SIG-M5 treated with dmso at 0.1 percent for 504 hours (cell line): Measurements from ENCODE around the gene TMC1.
"Not testable (repeated sequence)": the region's sequence is repeated elsewhere in the genome, so short reads cannot be mapped to it uniquely, and the experiment has no call there.

Experiments
- DNase-seq: peaks from one replicate; lab custom pipeline; 2025; ENCODE audit not compliant: unreplicated experiment; lab: John Stamatoyannopoulos, UW

Gene TMC1

DNA sequence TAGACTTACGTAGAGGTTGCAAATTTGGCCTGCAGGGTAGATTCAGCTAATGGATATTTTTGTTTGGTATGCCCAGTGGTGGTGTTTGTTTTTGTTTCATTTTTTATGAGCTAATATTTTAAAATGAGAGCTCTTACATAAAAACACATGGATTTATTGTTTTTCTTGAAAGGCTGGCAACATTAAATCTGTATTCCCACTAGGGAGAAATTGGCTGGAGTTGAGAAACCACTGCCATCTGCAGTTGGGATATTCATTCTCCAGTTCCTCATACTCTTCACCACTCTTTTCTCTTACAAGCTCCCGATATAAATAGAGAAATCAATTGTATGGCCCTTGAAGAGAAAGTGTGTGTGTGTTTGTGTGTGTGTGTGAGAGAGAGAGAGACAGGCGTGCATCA is 288.2 kb downstream of the TMC1 start:
- DNase-seq = no peak

DNA sequence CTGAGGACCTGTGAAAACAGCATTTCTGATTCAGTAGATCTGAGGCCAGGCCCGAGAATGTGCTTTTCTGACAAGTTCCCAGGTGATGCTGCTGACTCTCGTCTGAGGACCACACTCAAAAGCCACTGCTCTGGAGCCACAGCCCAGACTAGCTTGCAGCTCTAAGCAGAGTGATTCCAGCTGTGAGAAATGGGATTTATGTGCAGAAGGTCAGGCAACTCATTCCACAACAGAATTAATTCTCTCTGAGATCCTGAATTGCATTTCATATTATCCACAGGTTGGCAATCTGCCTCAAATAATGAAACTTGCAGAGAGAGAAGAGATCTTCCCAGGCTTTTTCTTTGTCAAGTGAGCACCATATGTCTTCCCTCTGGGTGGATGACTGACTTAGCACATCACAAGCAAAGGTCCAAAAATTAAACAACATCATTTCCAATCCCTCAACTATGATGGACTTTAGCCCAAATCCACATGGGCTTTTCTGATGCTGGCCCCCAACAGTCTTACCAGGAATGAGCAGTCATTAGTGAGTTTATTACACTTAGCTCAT is 291.2 kb downstream of the TMC1 start:
- no peak for DNase-seq

DNA sequence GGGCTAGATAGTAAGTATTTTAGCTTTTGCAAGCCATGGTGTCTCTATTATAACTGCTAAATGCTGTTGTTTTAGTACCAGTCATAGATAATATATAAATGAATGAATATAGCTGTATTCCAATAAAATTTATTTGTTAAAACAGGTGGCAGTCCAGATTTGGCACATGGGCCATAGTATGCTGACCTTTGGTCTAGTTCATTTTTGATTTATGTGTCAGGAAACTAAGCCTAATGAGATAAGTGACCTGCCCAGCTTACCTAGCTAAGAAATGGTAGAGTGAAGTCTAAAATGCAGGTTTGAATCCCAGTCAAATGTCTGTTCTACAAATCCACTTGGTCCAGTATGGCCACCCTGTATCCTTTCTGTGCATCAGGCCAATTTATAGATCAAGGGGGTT is 292.1 kb downstream of the TMC1 start:
- no peak for DNase-seq

DNA sequence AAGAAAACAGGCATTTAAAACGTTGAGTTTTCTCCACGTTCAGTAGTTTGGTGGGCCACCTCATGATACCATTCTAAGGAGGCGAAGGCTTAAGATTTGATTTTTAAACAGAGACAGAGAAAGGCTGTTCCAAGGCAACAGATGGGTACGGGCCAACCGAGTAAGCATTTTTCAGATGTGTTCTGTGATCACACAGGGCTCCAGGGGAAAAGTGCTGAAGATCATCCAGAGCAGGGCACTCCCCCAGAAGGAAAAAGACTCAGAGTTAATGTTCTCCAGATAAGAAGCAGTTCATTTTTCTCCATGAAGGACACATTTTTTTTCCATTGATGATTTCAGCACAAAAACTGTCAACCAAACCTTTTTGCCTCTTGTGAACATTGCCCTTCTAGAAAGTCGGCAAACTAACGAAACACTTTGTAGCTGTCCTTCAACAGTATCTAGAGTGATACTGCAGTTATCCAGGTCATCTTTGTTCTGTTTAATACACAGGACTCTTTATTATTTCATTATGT is 292.7 kb downstream of the TMC1 start:
- DNase-seq = no peak

DNA sequence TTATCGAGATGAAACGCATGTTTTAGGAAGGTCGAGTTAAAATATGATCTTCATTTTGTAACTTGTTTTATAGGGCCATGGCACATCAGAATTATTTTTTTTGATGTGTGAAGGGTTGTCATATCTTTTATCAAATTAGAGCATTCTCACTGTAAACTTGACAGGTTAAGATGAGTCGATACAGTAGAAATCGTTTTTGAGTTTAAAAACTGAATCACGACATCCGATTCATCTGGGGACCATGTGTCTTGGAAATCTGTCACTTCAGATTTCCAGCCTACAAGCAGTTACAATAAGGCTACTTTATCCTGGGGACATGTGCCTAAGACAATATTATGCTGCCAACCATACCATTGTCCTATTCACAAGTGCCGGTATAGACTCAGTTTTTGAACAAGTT is 295.3 kb downstream of the TMC1 start:
- no peak for DNase-seq

DNA sequence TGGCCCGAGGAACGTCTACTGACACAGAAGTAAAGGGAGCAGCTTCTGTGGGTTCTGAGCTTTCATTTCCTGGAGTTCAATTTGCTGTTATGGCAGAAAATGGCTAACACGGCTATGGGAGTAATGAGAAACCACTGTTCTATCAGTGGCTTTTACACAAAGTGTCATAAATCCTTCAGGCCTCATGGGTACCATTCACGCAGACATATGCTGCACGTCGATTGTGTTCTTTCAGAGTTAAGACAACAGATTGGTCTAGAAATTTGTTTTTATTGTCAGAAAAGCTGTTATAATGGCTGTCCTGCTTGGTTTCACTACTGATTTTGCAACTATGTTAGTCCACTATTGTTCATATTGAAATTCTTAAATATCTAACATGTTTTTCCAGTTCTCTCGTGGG is 296.0 kb downstream of the TMC1 start:
- no peak for DNase-seq

DNA sequence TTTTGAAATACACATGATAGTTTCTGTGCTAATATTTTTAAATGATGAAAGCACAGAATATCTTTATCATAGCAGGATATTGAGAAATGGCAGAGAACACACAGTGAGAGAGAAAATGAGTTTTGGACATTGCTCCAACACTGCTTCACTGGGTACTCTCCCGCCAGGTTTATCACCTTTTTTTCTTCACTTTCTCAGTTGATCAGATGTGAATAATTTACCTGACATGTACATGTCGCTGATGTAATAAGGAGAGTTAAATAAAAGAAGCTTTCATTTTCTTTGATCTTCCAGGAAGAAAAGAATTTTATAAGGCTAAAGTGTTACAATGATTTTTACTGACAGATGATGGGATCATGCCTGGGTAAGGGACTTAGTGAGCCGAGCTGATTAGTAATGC is 297.0 kb downstream of the TMC1 start:
- no peak for DNase-seq

DNA sequence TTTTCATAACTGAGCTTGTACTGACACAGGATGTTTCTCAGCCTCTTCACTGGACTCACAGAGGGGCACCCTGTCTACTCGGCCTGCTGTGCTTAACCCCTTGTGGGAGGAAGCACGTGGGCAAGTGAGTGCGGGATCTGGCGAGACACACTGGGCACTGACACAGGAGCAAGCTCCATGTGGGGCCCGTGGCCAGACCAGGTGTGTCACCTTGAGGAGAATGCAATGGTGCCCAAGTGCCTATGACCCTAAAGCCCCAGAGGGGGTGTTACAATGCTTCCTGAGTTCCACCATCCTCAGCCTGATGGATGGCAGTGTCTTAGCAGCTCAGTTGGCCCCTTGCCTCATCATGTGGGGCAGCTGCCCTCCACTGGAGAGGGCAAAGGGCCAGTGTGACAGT is 302.6 kb downstream of the TMC1 start:
- no peak for DNase-seq

DNA sequence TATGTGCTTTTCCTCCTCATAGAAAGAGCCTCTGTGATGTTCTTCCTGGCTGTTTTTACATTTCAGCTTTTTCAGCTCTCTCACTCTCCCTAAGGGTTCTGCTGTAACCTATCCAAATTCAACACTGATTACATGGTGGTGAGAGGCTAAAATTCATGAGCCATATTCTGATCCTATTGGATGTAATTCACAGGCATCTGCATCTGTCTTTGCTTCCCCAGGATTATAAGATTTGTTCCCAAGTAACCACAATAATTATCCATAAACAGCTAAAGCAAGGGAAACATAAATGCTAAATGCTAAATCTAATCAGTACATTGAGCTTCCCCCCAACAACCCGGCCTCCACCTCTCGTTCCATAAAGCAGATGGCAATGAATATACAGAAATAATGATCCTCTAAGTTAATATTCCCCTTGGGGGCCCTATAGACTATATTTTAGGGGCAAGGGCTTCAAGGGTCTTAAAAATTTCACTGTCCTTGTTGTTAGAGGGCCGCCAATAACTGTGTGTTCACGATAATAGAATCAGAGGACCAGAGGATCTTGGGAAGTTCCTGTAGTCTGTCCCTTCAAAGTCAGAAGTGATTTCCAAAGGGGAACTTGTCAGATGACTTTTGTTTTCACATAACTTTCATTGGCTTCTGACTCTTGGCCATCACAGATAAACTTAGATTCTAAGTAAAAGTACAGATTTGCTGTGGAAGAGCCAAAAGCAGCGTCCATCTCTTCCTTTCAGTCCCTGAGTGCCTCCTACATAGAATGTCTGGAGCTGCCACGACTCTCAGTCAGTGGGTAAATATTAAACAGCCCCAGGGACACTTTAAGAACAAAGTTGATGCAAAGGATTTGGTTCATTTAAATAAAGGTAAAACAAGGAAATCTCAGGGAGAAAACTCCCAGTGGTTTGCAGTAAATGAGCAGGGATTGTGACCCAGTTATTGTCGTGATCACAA is 305.9 kb downstream of the TMC1 start:
- DNase-seq = no peak

DNA sequence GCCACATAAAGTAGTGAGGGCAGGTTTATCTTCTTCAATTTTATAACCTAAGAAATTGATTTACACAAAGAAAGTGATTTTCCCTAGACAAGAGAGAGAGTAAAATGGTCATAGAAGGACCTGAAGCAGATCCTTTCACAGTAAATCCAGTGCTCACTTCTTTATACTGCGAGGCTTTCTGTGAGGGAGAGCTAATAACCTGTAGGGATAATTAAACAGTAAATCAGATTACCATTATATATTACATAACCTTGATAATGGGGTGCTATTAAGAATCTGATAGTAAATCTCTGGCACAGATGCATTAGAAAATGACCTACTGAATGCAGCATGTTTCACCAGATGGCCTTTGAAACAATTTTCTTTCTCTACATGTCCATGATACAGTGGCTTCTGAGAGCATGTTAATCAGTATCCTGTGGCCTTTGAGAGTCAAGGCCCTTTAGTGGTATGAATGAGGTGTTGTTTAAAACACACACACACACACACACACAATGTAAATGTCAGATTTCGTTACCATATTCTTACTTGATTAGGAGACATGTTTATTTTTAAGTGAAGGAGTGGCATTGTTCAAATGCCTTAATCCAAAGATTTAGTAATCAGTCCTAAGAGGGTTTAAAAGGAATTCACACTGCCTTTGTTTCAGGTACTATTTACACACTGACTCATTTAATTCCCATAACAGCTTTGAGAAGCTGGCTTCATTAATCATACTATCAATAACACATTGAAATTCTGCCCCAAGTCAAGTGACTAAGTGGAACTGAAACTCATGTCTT is 306.7 kb downstream of the TMC1 start:
- no peak for DNase-seq

DNA sequence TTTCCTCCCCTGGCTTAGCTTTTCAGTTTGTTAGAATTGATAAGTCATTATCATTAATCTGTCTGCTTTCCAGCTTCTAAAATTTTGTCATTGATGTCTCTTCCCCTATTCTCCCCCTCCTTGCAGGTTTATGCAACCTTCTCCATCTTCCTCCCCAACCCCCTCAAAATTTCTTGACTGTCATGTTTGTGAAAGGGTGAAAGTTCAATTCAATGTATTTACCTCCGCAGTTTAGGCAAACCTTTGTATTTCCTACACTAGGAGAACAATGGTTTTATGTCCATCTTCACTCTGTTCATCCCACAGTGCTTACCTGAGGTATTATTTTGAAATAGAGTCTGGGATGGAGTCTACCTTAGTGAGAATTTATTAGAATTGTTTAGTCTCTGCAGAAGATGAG is 313.6 kb downstream of the TMC1 start:
- DNase-seq = no peak

DNA sequence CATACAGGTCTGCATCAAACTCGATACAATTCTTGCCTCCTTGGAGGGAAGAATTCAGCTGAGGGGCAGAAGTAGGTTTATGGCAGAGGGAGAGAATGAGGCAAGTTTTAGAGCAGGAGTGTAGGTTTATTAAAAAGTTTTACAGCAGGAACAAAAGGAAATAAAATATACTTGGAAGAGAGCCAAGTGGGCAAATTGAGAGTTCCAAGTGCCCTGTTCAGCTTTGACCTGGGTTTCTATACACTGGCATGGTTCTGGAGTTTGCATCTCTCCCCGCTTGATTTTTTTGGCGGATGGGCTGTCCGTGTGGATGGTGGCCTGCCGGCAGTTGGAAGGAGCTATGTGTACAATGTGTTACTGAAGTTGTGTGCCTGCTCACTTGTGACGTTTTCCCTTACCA is 315.4 kb downstream of the TMC1 start:
- no peak for DNase-seq

DNA sequence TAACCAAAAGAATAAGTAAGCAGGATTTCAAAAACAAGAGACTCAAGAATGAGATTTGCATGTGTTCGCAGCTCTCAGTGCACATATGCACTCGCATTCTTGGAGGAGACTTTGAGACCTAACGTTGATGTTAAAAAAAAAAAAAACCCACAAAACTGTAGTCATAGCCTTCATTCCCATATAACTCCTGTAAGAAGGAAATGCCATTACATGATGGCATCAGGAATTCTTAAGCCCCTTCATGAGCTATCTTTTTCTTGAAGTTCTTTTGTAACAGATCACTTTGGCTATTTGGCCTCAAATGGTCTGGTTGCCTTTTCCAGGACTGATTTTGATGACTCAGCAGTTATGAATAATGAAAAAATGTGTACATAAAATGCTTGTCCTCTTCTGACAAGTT is 317.7 kb downstream of the TMC1 start:
- DNase-seq = no peak

DNA sequence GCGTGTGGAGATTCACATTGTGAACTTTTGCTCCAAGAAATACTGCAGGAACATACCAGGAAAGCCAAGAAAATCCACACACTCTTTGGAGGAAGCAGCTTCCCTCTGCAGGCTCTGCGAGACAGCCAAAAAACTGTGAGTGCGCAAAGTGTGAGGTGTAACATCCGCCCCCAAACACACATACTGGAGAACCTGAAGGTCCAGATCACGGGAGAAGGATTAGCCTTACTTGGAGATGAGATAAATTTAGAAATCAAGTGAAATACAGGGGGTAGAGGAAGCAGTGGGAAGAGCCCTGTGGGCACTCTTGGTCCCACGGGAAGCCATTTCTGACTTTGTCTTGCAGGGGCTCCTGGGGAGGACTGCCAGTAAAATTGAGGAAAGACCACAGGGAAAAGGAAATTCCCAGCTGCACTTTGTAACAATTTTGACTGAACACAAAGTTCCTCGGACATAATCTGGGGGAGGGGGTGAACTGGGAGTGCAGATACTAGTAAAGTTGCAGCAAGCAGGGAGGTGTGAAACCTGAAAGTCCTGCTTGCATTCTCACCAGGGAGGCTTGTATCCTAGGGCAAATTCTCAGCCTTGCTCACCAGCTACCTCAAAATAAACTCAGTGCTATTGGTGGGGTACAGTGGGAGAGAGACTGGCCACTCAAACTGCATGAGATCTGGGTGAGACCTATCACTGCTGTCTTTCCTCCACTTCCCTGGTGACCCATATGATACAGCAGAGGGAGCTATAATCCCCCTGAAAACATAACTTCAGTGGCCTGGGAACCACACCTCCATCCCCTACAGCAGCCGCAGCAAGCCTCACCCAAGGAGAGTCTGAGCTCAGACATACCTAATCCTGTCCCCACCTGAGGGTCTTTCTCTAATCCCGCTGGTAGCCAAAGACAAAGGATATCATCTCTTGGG is 322.4 kb downstream of the TMC1 start:
- DNase-seq = no peak

DNA sequence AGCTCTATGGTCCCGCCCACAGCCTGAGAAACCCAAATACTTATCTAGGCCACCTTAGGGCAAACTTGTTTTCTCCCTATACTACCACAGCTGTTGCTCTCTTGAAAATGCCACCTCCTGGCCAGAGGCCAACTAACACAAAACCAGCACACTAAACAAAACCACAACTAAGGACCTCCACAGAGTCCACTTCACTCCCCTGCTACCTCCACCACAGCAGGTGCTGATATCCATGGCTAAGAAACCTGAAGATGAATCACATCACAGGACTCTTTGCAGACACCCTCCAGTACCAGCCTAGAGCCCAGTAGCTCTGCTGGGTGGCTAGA is 323.0 kb downstream of the TMC1 start:
- DNase-seq = no peak

DNA sequence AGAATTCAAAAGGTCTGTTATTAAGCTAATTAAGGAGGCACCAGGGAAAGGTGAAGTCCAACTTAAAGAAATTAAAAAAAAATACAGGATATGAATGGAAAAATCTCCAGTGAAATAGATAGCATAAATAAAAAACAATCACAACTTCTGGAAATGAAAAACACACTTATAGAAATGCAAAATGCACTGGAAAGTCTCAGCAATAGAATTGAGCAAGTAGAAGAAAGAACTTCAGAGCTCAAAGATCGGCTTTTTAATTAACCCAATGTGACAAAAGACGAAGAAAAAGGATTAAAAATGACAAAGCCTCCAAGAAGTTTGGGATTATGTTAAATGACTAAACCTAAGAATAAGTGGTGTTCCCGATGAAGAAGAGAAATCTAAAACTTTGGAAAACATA is 323.6 kb downstream of the TMC1 start:
- DNase-seq = not testable (repeated sequence)

DNA sequence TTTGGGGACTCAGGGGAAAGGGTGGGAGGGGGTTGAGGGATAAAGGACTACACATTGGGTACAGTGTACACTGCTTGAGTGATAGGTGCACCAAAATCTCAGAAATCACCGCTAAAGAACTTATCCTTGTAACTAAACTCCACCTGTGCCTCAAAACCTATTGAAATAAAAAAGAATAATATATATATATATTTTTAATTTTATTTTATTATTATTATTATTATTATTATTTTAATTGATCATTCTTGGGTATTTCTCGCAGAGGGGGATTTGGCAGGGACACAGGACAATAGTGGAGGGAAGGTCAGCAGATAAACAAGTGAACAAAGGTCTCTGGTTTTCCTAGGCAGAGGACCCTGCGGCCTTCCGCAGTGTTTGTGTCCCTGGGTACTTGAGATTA is 328.8 kb downstream of the TMC1 start:
- DNase-seq = not testable (repeated sequence)

DNA sequence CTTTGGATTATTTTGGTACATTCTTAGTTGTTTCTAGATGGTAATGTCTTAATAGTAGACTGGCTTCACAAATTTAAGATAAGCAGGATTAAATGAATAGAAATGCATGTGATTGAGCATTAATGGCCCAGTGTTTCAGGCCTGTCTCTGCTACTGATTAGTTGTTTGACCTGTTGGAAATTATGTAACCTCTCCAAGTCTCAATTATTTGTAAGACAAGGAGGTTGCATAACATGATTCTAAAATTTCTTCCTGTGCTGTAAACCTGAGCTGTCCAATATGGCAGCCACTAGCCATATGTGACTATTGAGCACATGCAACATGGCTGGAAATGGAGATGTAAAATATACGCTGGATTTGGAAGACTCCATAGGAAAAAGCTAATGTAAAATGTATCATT is 333.9 kb downstream of the TMC1 start:
- no peak for DNase-seq

DNA sequence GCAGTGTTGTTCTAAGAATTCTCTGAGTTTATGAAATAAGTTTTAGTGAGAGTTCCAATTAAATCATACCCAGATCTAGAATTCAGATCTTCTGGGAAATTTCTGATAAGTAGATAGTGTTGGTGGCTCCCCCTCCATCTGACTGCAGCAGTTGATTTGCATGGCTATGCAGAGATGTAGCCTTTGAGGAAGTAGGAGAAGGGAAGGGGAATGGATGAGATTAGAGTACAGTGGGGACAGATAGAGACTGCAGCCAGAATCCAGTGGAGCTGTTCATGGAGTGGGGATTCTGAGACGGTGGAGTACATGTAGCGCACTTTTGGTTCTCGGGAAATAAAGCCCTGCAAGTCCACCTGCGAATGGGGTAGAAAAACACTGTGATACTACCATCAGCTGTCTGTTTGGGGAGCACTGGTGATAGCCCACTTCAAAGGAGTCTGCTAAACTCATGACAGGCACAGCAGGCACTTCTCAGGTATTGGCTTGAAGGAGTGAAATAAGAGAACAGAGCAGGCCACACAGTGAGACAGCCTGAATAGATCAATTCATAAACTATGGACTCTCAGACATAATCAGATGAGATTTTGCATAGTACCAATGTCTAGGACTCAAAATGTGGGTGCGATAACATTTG is 334.6 kb downstream of the TMC1 start:
- no peak for DNase-seq

DNA sequence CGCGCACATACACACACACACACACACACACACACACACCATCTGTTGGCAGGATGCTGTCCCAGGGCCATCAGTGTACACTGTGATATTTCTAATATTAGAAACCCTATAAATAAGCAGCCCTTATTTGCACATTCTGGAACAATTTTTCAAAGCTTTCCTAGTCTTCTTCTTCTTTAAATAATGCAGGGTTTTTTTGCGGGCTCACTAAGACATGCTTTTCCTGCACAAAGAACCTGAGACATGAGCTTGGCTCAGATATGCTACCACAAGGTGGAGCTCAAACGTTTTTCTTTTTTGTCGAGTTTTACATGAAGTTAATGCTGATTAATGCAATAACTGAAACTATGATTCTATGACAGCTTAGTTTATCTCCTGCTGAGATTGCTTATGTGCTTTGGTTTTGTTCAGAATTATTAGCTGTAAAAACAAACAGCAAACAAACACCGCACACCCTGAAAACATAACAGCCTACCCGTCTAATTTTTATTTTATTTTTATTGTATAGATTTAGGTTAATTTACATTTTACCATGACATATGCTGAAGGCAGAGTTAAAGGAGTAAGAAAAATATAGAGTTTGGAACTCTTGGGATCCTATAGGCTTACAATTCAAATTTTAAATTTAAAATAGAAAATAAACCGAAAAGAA is 335.7 kb downstream of the TMC1 start:
- peak; percentile 51 for DNase-seq
